ENCODE results near the gene CYB5RL. TPM values are rescaled to one million over a fixed set of nuclear protein-coding genes. Genes with fewer than 3 reads are reported as not detected.

The CYB5RL gene
- polyA plus RNA-seq, 1 donor (not counting 4 experiments of a cell fraction or from before 2014, with no cell fraction given) = 1.3 TPM

DNA sequence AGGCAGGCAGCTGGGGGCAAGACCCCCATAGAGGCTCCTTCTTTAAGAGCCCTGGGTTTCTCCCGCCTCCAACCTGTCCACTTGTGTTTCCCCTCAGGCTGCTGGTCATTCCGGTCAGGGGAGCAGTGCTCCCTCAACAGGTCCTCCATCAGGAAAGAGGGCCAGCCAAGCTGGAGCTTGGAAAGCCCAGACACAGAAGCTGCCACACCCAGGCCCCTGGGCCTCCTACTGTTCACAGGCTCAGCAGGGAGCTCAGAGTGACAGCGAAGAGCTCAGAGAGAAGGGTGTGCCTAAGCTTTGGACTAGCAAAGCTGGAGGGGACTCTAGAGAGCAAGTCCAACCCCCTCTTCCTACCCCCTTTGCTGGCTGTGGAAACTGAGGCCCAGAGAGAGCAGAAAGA is 36.8 kb downstream of the CYB5RL start:
- H3K27me3 ChIP-seq (ENCODE audit: control insufficient read depth, extremely low read depth, insufficient read depth, low read length) = peaks cover 6% of the 10 kb centered on the region
- H3K9me1 ChIP-seq (ENCODE audit: control insufficient read depth, extremely low read depth, insufficient read depth, low read length) = peaks cover 3% of the 10 kb centered on the region
- H3K36me3 ChIP-seq (ENCODE audit: control insufficient read depth in 2 of 2, extremely low read depth in 1 of 2, insufficient read depth in 2 of 2, low read length in 2 of 2) = no peaks in the 10 kb centered on the region
- no peak overlapping the region for H2AFZ ChIP-seq (ENCODE audit: control insufficient read depth, low read length)
- no peak for FAIRE-seq
- dilution Hi-C loops (cut with MboI; ENCODE audit: extremely low pct_ligation_motif_present, low sequenced_read_pairs) = no loop called here
- no peak overlapping the region for H3K9ac ChIP-seq (ENCODE audit: control insufficient read depth, extremely low read depth, insufficient read depth, low read length)
- no peaks in the 10 kb centered on the region for H3K79me2 ChIP-seq (ENCODE audit: control insufficient read depth, insufficient read depth, low read length)
- TF ChIP-seq EZH2 (IDR thresholded peaks at IDR 0.05; ENCODE audit: low read length) = no peak
- TF ChIP-seq, protein P1, sequence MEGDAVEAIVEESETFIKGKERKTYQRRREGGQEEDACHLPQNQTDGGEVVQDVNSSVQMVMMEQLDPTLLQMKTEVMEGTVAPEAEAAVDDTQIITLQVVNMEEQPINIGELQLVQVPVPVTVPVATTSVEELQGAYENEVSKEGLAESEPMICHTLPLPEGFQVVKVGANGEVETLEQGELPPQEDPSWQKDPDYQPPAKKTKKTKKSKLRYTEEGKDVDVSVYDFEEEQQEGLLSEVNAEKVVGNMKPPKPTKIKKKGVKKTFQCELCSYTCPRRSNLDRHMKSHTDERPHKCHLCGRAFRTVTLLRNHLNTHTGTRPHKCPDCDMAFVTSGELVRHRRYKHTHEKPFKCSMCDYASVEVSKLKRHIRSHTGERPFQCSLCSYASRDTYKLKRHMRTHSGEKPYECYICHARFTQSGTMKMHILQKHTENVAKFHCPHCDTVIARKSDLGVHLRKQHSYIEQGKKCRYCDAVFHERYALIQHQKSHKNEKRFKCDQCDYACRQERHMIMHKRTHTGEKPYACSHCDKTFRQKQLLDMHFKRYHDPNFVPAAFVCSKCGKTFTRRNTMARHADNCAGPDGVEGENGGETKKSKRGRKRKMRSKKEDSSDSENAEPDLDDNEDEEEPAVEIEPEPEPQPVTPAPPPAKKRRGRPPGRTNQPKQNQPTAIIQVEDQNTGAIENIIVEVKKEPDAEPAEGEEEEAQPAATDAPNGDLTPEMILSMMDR (optimal IDR thresholded peaks at IDR 0.05 in 1 of 3, IDR thresholded peaks at IDR 0.05 in 1 of 3, conservative IDR thresholded peaks at IDR 0.05 in 1 of 3; ENCODE audit: extremely low read depth in 1 of 3, insufficient read depth in 2 of 3, low read length in 3 of 3) = no peak
- H3K4me2 ChIP-seq (ENCODE audit: control insufficient read depth, extremely low read depth, insufficient read depth, low read depth, low read length) = no peak overlapping the region
- H3K4me1 ChIP-seq (ENCODE audit: control insufficient read depth, extremely low read depth, insufficient read depth, low read length) = peaks cover 17% of the 10 kb centered on the region
- no peak overlapping the region for H3K27ac ChIP-seq (ENCODE audit: control insufficient read depth, insufficient read depth, low read length)
- no peak overlapping the region for H3K4me3 ChIP-seq (ENCODE audit: control insufficient read depth in 2 of 3, extremely low read depth in 1 of 3, insufficient read depth in 2 of 3, low read depth in 1 of 3, low read length in 3 of 3)
- DNase-seq (ENCODE audit: low read depth, low spot score) = no peak
- no peaks in the 10 kb centered on the region for H3K9me3 ChIP-seq (ENCODE audit: control insufficient read depth, low read depth, low read length)
- H4K20me1 ChIP-seq (ENCODE audit: control insufficient read depth, extremely low read depth, insufficient read depth, low read length) = no peaks in the 10 kb centered on the region

DNA sequence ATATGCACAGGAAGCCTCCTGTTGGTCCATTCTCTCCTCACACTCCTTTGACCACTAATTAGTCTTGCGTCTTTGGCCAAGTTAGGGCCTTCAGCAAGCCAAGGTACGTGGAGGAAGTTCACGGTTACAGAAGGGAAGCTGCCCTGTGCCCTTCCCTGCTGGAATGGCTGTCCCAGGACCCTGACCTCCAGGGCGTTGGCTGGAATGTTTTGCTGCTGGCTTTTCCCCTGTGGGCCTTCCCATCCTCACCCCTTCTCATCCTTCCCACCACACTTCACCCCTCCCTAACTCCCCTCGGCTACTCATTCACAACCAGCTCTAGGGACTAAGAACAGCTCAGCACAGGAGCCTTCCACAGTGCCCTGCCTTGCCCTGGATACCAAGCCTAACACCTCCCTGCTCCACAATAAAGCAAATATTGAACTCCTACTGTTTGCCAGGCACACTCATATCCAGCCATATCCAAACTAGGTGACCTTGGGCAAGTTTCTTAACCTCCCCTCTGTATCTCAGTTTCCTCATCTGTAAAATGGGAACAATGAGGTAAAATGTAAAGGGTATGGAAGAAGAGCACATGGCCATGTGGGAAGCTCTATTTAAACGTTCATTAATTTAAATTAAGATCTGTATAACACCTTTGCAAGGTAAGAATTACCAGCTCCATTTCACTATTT is 38.2 kb downstream of the CYB5RL start:
- Histone ChIP-seq H3K4me1 (ENCODE audit: control insufficient read depth, extremely low read depth, insufficient read depth, low read length) (peaks cover 11% of the 10 kb centered on the region), H3K4me3 (ENCODE audit: control insufficient read depth in 2 of 3, extremely low read depth in 1 of 3, insufficient read depth in 2 of 3, low read depth in 1 of 3, low read length in 3 of 3) (no peak overlapping the region), H3K9ac (ENCODE audit: control insufficient read depth, extremely low read depth, insufficient read depth, low read length) (no peak overlapping the region), H4K20me1 (ENCODE audit: control insufficient read depth, extremely low read depth, insufficient read depth, low read length) (no peaks in the 10 kb centered on the region), H3K36me3 (ENCODE audit: control insufficient read depth in 2 of 2, extremely low read depth in 1 of 2, insufficient read depth in 2 of 2, low read length in 2 of 2) (no peaks in the 10 kb centered on the region), H3K27ac (ENCODE audit: control insufficient read depth, insufficient read depth, low read length) (no peak overlapping the region), H3K27me3 (ENCODE audit: control insufficient read depth, extremely low read depth, insufficient read depth, low read length) (peaks cover 6% of the 10 kb centered on the region), H2AFZ (ENCODE audit: control insufficient read depth, low read length) (no peak overlapping the region), H3K9me3 (ENCODE audit: control insufficient read depth, low read depth, low read length) (no peaks in the 10 kb centered on the region), H3K4me2 (ENCODE audit: control insufficient read depth, extremely low read depth, insufficient read depth, low read depth, low read length) (no peak overlapping the region), H3K79me2 (ENCODE audit: control insufficient read depth, insufficient read depth, low read length) (no peaks in the 10 kb centered on the region), H3K9me1 (ENCODE audit: control insufficient read depth, extremely low read depth, insufficient read depth, low read length) (no peaks in the 10 kb centered on the region)
- no peak for DNase-seq (ENCODE audit: low read depth, low spot score)
- no peak for FAIRE-seq
- no peak for TF ChIP-seq EZH2 (IDR thresholded peaks at IDR 0.05; ENCODE audit: low read length)
- TF ChIP-seq, protein P1 (optimal IDR thresholded peaks at IDR 0.05 in 1 of 3, IDR thresholded peaks at IDR 0.05 in 1 of 3, conservative IDR thresholded peaks at IDR 0.05 in 1 of 3; ENCODE audit: extremely low read depth in 1 of 3, insufficient read depth in 2 of 3, low read length in 3 of 3) = no peak
- dilution Hi-C loops (cut with MboI; ENCODE audit: extremely low pct_ligation_motif_present, low sequenced_read_pairs) = no loop called here
